Liver (tissue), 3 donors: ENCODE results near the gene MCUR1.

Experiments
- RAD21 ChIP-seq, 2 donors: IDR thresholded peaks; 2 replicates each; pipeline ENCODE4 v1.6.1; 2016; ENCODE audit warnings: antibody characterized with exemption in 2 of 2, mild to moderate bottlenecking in 2 of 2
- TF ChIP-seq, protein P1 (sequence below): fragments of 150-350 bp; IDR thresholded peaks from 2 replicates; pipeline ENCODE4 v1.5.1; 2017; ENCODE audit warnings: improper control_type of control experiment, low read depth, low read length; ENCODE audit not compliant: missing input control
- donor health status: healthy.
- donor health status: healthy.

DNA sequence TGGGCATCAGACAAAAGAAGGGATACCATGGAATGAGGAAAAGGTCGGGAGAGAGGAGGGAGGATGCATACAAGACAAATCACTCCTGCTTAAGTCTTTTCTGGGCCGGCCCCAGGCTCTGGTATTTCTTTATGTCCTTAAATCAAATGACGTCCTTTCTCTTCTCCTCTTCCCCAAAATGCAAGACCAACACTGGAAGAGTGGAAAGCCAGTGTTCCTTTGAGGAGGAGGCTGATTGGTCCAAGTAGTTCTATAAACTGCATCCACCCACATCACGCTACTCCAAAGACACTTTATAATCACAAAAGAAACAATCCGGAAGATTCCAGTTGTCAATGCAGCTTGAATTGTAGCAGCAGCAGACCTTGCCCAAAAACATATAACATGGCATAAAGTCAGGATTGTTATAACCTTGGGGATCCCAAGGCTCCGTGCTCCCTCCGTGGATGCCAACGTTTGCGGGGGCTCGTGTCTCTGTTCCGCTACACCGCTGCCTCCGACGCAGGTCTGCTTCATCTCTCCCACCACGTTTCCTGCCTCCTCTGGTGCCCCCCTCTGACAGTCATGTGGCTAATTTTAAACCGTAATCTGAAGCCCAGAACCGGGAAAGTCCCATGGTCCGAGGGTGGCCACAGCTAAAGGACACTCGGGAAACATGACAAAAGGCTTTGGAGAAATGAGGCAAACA, 47.1 kb downstream of the MCUR1 start:
- TF ChIP-seq, protein P1, sequence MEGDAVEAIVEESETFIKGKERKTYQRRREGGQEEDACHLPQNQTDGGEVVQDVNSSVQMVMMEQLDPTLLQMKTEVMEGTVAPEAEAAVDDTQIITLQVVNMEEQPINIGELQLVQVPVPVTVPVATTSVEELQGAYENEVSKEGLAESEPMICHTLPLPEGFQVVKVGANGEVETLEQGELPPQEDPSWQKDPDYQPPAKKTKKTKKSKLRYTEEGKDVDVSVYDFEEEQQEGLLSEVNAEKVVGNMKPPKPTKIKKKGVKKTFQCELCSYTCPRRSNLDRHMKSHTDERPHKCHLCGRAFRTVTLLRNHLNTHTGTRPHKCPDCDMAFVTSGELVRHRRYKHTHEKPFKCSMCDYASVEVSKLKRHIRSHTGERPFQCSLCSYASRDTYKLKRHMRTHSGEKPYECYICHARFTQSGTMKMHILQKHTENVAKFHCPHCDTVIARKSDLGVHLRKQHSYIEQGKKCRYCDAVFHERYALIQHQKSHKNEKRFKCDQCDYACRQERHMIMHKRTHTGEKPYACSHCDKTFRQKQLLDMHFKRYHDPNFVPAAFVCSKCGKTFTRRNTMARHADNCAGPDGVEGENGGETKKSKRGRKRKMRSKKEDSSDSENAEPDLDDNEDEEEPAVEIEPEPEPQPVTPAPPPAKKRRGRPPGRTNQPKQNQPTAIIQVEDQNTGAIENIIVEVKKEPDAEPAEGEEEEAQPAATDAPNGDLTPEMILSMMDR = no peak
- TF ChIP-seq RAD21 (IDR thresholded peaks at IDR 0.05) = peak; percentile 22 to 38
